Fibroblast of villous mesenchyme (primary cell): ENCODE results near the gene PPP6R2. TPM values are rescaled to one million over a fixed set of nuclear protein-coding genes. Genes with fewer than 3 reads are reported as not detected.

Experiments used
- DNase-seq: peaks from one replicate; pipeline ENCODE4 v3.0.0-alpha.2; 2010; ENCODE audit warnings: low read depth
- H3K4me3 ChIP-seq: 2 replicates; pipeline ENCODE4 v1.5.1; 2011; ENCODE audit warnings: low read depth, mild to moderate bottlenecking, low read length
- CTCF ChIP-seq: IDR thresholded peaks from 2 replicates; pipeline ENCODE4 v1.5.1; 2012; ENCODE audit warnings: low read depth, mild to moderate bottlenecking, low read length; ENCODE audit not compliant: insufficient read depth
- total RNA-seq: library from RNA; depleted of rRNA; stranded (reverse); fragments of >200 nt; gene quantifications from 2 replicates; pipeline ENCODE4 v1.2.3, GENCODE V29; 2012

Gene PPP6R2
- total RNA-seq, 1 donor, result 54.0 TPM

DNA sequence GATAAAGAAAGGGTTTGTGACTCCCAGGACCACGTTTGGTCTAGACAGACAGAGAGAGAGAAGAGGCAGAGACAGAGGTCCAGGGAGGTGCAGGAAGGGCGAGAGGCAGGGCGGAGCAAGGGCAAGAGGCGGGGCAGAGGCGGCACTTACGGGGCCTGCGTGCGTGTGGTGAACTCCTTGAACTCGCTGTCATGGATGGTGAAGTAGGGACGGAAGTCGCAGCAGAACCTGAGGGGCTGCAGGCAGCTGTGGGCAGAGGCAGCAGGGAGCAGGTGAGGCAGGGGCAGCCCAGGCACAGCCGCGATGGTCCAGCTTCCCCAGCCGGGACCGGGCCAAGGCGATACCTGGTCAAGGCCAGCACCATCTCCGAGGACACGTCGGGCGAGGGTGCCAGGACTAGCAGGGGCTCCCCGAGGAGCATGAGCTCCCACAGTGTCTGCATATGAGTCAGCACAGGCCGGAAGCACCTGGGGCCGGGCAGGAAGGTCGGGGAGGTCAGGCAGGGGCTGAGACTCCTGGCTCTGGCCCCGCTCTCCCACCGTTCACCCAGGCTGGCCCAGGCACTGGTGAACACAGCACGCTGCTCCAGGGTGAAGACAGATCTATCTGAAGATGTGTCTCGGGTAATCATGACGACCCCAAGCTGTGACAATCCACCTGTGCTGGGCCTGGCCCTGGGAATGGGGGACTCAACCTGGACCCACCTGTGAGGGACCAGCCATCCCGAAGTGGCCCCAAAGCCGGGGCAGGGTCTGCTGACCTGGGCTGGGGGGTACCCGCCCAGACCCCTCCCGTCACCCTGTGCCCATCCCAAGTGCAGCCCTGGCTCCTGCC lies 28.5 kb upstream of the PPP6R2 start:
- no peak overlapping the region for H3K4me3 ChIP-seq
- no peak for TF ChIP-seq CTCF
- no peak for DNase-seq

- TF ChIP-seq CTCF, result no peak
- H3K4me3 ChIP-seq, result no peak overlapping the region
- no peak for DNase-seq
Observed at GRCh38 chr22:50315289-50316113, 27.6 kb upstream of the PPP6R2 start.

DNA sequence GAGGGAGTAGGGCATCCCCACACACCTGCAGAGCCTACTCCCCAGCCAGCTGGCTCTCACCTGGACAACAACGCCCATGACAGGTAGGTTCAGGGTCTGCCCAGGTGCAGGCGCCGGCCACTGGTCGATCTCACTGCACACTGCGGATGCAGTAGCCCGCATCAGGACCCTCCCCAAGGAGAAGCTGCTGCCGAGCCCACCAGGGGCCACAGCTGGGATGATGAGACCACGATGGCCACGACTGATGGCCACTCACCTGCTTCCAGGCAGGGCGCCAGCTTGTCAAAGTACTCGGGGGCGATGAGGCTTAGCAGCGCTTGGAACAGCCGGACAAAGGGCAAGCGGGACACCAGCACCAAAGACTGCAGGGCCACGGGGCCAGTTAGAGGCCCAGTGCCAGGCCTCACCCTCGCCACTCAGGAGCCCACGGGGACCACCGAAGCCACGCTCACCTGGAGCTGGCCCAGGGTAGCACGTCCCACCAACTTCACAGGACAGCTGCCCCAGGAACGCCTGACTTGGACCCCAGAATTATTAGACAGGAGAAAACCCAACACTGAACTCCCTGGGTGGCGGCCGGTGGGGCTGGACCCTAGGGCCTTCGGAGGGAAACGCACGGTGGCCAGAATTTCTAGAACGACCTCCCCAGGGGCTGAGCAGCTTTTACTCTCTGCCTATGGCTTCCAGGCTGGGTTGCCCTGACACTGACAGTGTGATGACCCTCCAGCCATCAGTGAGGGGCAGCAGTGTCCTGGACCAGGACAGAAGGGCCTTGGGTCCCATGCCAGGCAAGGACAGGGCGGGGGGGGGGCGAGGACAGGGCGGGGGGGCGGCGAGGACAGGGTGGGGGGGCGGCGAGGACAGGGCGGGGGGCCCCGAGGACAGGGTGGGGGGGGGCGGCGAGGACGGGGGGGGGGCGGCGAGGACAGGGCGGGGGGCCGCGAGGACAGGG lies 26.7 kb upstream of the PPP6R2 start:
- DNase-seq, result no peak
- TF ChIP-seq CTCF, result no peak
- H3K4me3 ChIP-seq, result no peak overlapping the region

DNA sequence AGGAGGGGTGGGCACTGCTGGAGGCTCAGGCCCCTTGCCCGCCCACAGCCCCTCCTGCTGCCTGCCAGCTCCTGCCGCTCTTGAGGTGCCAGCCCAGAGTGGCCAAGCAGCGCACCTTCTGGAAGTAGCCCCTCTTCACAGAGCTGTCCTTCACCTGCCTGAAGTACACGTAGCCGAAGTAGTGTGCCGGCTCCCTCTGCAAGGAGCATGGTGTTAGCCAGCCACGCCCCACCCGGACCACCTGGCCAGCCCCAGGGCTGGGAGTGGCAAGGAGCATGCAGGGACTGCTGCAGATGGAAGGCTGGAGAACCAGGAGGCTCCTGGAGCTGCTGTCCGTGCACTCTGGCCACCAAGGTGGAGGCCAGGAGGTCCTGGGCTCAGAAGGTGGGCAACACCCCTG lies 25.9 kb upstream of the PPP6R2 start:
- no peak for TF ChIP-seq CTCF
- no peak overlapping the region for H3K4me3 ChIP-seq
- DNase-seq, result no peak

- no peak overlapping the region for H3K4me3 ChIP-seq
- no peak for DNase-seq
- no peak for TF ChIP-seq CTCF
Observed at GRCh38 chr22:50317674-50318073, 25.5 kb upstream of the PPP6R2 start.

DNA sequence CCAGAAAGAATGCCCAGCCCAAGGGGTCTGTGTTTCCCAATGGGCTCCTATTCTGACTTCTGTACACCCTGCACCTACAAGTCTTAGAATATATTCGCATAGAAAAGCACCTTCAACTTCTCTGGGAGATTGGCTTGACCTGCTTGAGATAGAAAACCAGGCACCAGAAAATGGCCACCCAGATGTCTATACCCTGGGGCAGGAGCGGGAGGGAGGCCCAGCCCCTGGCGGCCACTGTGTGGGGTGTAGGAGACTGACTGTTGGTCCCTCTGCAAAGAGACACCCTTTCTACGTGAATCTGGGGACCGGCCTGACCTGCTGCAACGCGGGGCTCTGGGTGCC lies 24.8 kb upstream of the PPP6R2 start:
- TF ChIP-seq CTCF, result no peak
- no peak for DNase-seq

More for the DNA sequence above, 24.8 kb upstream of the PPP6R2 start:
- H3K4me3 ChIP-seq, result no peak overlapping the region
